Upper lobe of right lung (tissue), 1 donor: Measurements from ENCODE around the gene NUDT2. TPM values are rescaled to one million over a fixed set of nuclear protein-coding genes. Genes with fewer than 3 reads are reported as not detected.
A peak's percentile ranks its signal among the peaks of the same experiment; 100 is the strongest.

Source experiments
- ATAC-seq: fragments of 200-7000 bp; cut with Tn5 transposase; one replicate; pipeline ENCODE4 v1.9.1; 2020; ENCODE audit warnings: mild to moderate bottlenecking, moderate library complexity
- DNase-seq: peaks from one replicate; pipeline ENCODE4 v3.0.0-alpha.2; 2020
- H3K27ac ChIP-seq: fragments of 200-600 bp; one replicate; pipeline ENCODE4 v1.8.0; 2022
- H3K27me3 ChIP-seq: fragments of 200-600 bp; one replicate; pipeline ENCODE4 v1.8.0; 2022; ENCODE audit warnings: mild to moderate bottlenecking
- H3K36me3 ChIP-seq: fragments of 200-600 bp; one replicate; pipeline ENCODE4 v1.8.0; 2022
- H3K4me1 ChIP-seq: fragments of 200-600 bp; one replicate; pipeline ENCODE4 v1.8.0; 2022
- H3K4me3 ChIP-seq: fragments of 200-600 bp; one replicate; pipeline ENCODE4 v1.8.0; 2022; ENCODE audit warnings: mild to moderate bottlenecking
- H3K9me3 ChIP-seq: fragments of 200-600 bp; one replicate; pipeline ENCODE4 v1.8.0; 2022
- intact Hi-C: fragments of 100-400 bp; cut with DNase I; formaldehyde crosslinking; loops from one replicate; pipeline ENCODE4 v1.11.0; 2022
- total RNA-seq: library from RNA; stranded (reverse); fragmentation: NEBNext Ultra II Directional; extraction: Animal tissue kit (Norgen Biotek cat#: 25700); gene quantifications from one replicate; pipeline ENCODE4 v1.2.1, GENCODE V29; 2021
- TF ChIP-seq, protein P1 (sequence below): fragments of 200-600 bp; IDR thresholded peaks from one replicate; pipeline ENCODE4 v1.8.0; 2022; ENCODE audit warnings: antibody characterized with exemption
- donor health status: DM: no; HTN: yes; CAD: no; lungs with severe emphysema.

Gene NUDT2
- total RNA-seq, 1 donor from 2014 or later: 11.5 TPM

DNA sequence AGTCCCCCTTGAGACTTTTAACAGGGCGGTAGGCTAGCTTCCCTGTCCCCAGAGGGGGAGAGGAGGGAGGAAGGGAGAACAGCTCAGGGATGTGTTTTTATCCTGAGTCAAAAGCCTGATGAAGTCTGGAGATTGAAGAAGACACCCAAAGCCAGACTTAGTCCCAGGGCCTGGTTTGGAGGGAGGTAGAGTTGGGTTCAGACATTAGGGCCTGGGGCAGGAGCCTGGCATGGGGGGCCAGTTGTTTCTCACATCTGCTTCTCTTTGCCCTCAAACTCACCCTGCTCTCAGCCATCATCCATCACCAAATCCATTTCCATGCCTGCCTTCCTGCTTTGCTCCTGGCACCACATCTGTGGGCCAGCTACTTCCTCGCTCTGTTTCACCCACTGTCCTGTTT, 44.4 kb downstream of the NUDT2 start:
- H3K27ac ChIP-seq: no peak overlapping the region
- H3K27me3 ChIP-seq: peaks cover 11% of the 10 kb centered on the region
- no peaks in the 10 kb centered on the region for H3K9me3 ChIP-seq
- TF ChIP-seq, protein P1, sequence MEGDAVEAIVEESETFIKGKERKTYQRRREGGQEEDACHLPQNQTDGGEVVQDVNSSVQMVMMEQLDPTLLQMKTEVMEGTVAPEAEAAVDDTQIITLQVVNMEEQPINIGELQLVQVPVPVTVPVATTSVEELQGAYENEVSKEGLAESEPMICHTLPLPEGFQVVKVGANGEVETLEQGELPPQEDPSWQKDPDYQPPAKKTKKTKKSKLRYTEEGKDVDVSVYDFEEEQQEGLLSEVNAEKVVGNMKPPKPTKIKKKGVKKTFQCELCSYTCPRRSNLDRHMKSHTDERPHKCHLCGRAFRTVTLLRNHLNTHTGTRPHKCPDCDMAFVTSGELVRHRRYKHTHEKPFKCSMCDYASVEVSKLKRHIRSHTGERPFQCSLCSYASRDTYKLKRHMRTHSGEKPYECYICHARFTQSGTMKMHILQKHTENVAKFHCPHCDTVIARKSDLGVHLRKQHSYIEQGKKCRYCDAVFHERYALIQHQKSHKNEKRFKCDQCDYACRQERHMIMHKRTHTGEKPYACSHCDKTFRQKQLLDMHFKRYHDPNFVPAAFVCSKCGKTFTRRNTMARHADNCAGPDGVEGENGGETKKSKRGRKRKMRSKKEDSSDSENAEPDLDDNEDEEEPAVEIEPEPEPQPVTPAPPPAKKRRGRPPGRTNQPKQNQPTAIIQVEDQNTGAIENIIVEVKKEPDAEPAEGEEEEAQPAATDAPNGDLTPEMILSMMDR: no peak
- no peaks in the 10 kb centered on the region for H3K36me3 ChIP-seq
- no peak for DNase-seq
- peaks cover 10% of the 10 kb centered on the region for H3K4me1 ChIP-seq
- H3K4me3 ChIP-seq: no peak overlapping the region
- no peak for ATAC-seq
- intact Hi-C loops: no loop called here

DNA sequence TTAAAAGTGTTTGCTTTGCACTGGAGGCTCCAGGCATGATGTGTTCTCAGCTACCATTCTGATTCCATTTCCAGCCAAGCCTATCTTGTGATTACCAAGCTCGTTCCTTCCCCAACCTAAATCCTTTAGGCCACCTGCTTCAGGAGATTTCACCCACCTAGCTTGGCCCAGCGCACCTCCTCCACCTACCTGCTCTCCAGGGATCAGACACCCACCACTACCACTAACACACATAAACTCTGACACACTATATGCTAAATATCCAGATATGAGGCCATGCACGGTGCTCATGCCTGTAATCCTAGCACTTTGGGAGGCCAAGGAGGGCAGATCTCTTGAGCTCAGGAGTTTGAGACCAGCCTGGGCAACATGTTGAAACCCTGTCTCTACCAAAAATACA, 45.0 kb downstream of the NUDT2 start:
- Histone ChIP-seq H3K4me3 (no peak overlapping the region), H3K27me3 (peaks cover 11% of the 10 kb centered on the region), H3K9me3 (no peaks in the 10 kb centered on the region), H3K27ac (no peak overlapping the region), H3K4me1 (peaks cover 10% of the 10 kb centered on the region), H3K36me3 (no peaks in the 10 kb centered on the region)
- no peak for DNase-seq
- no peak for ATAC-seq
- TF ChIP-seq, protein P1: no peak
- intact Hi-C loops: no loop called here

DNA sequence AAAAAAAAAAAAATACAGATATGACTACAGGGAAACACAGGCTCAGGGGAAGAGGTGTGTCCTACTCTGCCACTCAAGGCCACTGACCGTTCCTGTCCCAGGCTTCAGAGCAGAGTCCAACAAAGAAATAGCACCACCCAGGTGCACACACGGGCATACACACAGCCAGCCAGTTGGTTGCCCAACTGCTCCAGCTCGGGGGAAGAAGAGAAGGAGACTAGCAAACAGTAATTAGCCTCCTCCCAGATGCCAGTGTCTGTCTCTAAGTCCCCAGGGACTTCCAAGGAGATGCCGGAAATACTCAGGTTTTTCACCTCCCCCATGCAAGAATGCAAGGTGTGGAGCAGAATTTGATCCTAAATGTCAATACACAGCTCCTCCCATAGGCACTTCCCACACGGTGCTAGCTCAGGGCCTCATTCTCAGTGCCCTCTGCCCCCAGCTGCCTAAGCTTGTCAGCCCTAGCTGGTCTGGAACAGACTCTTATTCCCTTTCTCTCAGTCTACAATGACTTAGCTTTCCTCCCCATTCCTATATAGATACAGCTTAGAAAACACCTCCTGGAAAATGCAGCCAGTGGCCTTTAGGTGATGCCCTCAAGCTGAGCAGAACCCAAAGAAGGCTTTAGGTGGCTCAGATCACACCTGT, 45.7 kb downstream of the NUDT2 start:
- intact Hi-C loops: no loop called here
- H3K4me1 ChIP-seq: peaks cover 13% of the 10 kb centered on the region

DNA sequence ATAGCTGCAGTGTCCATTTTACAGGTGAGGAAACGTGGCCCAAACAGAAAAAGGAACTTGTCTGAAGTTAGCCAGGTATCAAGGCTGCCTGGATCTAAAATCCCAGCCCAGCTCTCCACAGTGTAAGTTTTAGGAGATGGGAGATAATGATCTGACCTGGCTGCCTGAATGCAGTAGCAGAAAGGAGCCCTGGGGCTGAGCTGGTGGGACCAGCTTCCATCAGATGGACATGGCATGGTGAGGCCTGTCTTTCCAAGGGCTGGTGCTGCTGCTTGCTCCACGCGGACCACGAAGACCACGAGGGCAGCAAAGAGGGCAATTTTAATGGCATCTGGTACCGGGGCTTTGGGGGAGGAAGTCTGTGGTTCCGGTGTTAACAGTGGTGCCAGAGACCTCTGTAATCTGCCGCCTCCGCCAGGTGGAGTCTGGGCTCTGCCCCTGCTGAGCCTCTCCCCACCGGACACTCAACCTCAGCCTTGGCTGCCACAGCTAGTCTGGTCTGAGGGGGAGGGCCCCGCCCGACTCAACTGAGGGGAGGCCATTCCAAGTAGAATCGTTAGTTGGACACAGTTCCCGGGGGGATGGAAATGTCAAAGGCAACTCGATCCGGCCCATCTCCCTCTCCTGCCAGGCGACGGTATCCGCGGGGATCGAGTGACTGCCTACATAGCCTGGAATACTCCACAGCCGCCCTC, 46.7 kb downstream of the NUDT2 start:
- Histone ChIP-seq H3K27me3 (peaks cover 11% of the 10 kb centered on the region), H3K27ac (peak overlapping the region; percentile 68), H3K9me3 (no peaks in the 10 kb centered on the region), H3K4me3 (peak overlapping the region; percentile 79), H3K4me1 (peaks cover 20% of the 10 kb centered on the region), H3K36me3 (no peaks in the 10 kb centered on the region)
- intact Hi-C loops: no loop called here
- TF ChIP-seq, protein P1: no peak
- ATAC-seq (peak; percentile 38), DNase-seq (peak; percentile 81)

More for the DNA sequence above, 45.7 kb downstream of the NUDT2 start:
- DNase-seq (no peak), ATAC-seq (no peak)
- Histone ChIP-seq H3K9me3 (no peaks in the 10 kb centered on the region), H3K36me3 (no peaks in the 10 kb centered on the region), H3K27me3 (peaks cover 11% of the 10 kb centered on the region), H3K27ac (peak overlapping the region; percentile 37), H3K4me3 (no peak overlapping the region)
- TF ChIP-seq, protein P1: no peak

DNA sequence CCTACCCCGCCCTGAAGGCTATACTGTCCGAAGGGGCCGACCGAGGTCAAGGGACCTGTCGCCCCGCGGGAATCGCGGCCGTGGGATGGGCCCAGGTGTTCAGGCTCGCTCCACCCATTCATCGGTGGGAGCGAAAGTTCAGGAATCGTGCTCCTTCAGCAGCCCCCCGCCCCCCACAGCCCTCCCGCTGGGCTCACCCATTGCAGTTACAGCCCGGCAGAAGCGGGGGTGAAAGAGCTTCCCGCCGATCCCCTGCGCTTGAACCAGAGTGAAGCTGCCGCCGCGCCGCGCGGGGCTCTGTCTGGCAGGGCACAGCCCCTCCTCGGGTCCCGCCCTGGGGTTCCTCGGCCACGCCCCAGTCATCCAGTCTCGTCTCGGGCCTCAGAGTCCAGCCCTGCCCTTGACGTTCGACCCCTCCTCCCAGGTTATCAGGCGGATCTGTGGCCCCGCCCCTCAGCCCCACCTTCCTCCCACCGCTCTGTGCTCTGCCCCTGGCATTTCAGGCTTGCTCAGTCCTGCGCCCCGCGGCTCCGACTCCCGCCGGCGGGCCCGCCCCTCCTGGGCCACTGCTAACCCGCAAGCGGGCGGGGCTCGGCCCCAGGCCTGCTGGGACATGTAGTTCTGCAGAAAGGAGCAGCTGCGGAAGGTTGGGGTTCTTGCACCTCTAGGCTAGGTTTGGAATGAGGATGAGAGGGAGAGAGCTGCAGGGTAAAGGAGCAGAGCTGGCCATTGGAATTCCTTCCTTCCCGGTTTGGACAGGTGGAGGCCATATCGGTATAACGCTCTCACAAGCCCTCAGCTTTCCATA, 47.4 kb downstream of the NUDT2 start, which contains the start of gene MYORG:
Gene MYORG, minus strand, starts transcription at position 303 of the 808 bp plus-strand sequence. CDS start 3,955 bp downstream, outside the sequence.
- Histone ChIP-seq H3K36me3 (no peaks in the 10 kb centered on the region), H3K9me3 (no peaks in the 10 kb centered on the region), H3K27ac (peak within 1 kb of the TSS; percentile 68), H3K4me3 (peak within 1 kb of the TSS; percentile 79), H3K27me3 (peaks cover 5% of the 10 kb centered on the region), H3K4me1 (peaks cover 22% of the 10 kb centered on the region)
- DNase-seq (peak; percentile 99), ATAC-seq (peak; percentile 91)
- intact Hi-C loops: no loop called here
- TF ChIP-seq, protein P1: no peak
